Measurements from ENCODE around the gene PALLD.

The PALLD gene

DNA sequence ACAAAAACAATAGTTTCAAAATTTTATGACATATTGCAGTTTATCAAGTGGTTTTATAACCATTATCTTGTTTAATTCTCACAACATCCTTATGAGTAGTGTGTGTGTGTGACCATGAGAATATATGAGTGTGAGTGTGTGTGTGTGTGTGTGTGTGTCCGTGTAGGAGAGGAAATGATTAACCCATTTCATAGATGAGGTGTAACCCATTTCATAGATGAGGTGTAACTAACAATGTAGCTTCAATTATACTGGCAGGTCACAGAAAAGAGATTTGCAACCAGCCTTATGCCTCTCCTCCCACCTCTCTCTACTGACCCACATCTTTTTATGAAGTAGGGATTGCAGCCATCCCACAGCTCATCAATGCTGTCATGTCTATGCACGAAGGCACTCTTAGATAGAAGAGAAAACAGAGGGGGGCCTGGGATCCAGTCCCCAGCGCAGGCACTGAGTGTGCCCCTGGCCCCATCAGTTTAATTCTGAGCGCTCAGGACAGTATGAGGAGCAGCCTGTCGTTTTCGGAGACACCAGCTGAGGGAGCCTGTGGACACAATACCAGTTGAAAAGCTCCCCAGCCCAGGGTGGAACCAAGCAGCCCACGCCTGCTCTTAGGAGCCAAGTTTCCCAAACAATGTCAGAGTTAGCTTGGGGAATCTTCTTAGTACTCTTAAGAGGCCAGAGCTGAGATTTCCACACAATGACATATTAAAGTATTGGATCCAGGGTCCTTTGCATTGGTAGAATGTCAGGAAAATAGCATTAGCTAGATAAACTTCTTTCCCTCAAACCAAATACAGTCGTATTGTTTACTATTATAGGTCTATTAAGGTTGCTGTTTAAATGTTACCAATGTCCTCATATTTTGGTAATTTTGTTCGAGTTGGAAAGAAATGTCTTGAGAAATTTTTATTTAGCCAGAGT, 88.6 kb downstream of the PALLD start:
- FAIRE-seq (peak; percentile 63), DNase-seq (ENCODE audit: insufficient read length, low spot score) (peak; percentile 15)

DNA sequence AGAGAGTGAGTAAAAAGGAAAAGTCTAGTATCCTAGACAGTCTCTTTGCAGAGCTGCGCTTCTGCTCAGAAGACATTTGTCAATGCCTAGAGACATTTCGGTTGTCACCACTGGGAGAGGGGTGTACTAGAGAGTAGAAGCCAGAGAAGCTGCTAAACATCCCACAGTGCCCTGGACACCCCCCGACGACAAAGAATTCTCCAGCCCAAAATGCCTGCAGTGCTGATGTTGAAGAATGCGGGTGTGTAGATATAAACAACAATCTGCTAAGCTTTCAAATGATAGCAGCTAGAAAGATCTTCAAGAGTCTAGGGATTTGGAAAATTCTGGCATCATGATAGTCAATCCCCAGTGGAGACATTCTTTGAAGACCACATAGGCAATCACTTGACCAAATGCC, 90.1 kb downstream of the PALLD start:
- DNase-seq (ENCODE audit: insufficient read length, low spot score), result no peak
- no peak for FAIRE-seq

DNA sequence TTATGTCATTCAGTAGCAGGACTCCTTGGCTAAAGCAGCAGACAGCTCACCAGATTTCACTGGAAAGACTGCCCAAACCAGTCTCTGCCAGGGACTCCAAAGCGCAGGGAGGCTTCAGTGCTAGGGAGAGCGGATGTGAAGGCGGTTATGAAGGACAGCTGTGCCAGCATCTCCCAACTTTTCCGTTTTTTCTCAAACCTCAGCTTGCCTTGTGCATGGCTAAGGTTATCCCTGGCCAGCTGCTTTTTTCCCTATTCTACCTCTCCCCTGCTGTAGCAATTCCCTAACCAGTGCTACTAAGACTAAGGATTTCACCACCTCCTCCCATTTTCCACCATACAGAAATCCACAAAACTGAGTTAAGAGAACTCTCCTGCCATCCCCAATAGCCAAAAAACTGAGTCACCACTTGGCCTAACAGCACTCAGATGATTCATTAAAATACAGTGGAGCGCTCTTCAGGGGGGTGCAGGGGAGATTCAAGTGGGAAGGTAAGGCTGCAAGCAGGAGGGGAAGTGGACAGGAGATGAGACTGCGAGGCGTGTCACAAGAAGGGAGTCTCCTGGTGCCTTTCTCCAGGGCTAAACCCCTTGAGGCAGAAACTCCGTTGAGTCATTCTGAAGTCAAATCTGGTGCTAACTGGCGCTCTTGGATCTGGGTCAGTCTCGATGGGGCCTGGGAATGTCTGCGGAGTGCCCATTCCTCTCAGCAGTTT, 90.7 kb downstream of the PALLD start:
- DNase-seq (ENCODE audit: insufficient read length, low spot score) (no peak), FAIRE-seq (no peak)

DNA sequence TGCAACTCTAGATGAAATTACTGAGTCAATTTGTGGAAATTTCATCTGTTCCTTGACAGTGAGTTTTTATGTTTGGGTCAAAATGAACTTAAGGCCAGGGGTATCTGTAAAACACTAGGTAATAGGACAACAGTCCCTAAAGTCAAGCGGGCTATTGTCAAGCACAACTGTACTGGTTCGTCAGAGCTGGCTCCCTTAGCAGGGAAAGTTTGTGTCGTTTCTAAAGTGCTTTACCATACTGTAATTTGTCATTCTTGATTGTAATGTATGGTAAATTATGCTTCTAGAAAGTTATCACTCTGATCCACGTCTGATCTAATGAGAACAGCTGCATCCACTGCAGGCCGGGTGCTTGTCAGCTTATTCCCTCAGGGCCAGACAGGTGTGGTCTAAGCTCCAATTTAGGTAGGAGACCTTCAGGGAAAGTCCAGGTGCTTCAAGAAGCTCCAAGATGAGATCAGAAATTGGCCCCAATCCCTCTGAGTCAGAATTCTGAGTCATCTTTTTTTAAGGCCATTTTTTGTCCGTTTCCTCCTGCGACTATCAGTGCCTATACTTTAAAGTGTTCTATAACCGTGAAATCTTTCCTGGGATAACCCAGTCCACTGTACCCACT, 92.2 kb downstream of the PALLD start:
- no peak for DNase-seq (ENCODE audit: insufficient read length, low spot score)
- FAIRE-seq, result no peak

DNA sequence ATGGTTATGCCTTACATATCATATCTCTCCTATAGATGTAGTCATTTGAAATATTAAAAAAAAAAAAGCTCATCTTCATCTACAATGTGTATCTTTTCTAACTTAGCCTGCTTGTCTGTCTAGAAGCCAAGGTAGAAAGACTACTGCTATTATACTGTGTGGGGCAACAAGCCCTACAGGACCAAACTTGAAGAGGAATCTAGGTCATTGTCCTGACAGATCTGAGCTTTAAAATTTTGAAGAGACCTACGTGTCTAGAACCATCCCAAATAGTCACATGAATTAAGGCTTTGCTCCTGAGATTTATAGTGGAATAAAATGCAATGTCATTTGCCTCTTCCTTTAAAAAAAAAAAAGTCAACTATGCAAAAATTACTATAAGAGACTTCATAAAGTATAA, 95.8 kb downstream of the PALLD start:
- FAIRE-seq, result no peak
- DNase-seq (ENCODE audit: insufficient read length, low spot score), result no peak

DNA sequence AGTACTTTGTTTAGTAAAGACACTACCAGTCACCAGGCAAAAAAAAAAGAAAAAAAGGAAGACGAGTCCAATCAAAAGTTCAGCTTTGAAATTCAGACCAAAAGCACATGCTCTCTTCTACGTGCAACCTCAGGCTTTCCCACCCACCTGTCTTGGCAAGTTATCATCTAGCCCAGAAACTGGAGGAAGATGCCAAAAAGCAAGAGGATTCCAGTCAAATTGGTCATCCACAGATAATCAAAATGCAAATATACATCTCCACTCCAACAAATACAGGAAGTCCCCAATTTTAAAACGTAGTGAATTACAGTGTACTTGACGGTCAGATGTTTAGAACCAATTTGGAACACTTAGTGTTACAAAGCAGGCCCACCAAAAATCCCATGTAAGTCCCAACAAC, 96.5 kb downstream of the PALLD start:
- no peak for FAIRE-seq
- DNase-seq (ENCODE audit: insufficient read length, low spot score), result no peak

DNA sequence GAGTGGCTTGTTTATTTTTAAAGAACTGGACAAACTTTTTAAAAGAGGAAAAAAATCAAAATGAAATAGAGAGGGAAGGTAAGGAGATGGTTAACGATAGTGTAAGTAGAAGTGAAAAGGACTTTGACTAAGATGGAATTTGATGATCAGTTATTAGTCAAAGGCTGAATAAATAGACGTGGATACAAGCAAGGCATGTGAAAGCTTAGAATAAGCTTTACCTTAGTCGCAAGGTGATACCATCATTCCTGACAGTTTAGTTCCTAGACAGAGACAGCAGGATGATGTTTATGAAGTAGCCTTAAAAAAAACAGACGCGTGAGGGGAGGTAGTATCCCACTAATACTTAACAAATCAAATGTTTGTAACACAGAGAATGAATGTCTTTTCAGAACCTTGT, 97.3 kb downstream of the PALLD start:
- FAIRE-seq, result no peak
- no peak for DNase-seq (ENCODE audit: insufficient read length, low spot score)

DNA sequence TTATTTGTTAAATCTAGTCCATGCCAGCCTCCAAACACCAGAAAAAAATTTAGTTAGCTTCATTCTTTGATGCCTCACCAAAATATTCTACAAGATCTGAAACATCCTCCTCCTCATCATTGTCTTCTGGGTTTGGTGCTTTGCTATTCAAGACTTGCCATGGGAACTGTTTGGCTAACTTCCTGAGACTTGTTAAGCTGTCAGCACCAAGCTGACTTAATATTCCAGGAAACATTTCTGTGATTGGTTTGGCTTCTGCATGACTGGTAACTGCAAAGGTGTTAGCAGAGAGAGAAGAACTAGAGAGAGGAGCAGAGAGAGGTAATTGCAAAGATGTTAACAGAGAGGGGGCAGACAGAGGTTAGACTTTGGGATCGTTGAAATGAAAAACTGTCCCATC, 101.3 kb downstream of the PALLD start:
- FAIRE-seq, result no peak
- DNase-seq (ENCODE audit: insufficient read length, low spot score), result no peak

DNA sequence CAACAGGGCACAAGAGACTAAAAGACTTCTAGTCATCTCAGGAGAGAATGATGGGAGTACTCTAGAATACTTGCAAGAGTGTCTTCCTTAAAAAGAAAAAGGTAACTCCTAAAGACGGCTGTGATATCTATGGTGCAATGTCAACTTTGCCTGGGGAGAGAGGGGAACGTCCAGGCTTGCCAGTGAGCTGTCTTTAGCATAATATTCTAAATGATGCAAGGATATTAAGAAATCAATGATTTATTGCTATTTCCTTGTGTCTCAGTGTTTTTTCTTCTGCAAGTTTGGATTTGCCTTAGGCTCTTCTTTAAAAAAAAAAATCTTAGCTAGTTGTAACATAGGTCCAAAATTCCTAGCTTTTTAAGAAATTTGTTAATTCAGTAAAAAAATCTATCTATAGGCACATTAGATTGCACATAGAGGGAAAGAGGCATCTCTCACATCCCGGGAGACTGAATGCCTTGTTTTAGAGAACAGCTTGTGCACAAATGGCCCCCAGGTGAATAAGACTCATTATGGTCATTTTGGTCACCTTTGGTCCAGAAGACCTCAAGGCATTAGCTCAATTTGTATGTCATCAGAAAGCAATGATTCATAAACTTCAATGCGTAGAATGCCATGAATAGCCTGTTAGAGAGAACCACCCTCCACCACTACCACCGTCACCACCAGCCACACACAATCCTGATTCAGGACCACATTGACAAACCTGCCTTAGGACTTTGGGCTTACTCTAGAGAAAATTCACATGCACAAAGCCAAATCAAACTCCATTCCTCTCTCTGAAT, 104.1 kb downstream of the PALLD start:
- DNase-seq (ENCODE audit: insufficient read length, low spot score) (no peak), FAIRE-seq (no peak)

DNA sequence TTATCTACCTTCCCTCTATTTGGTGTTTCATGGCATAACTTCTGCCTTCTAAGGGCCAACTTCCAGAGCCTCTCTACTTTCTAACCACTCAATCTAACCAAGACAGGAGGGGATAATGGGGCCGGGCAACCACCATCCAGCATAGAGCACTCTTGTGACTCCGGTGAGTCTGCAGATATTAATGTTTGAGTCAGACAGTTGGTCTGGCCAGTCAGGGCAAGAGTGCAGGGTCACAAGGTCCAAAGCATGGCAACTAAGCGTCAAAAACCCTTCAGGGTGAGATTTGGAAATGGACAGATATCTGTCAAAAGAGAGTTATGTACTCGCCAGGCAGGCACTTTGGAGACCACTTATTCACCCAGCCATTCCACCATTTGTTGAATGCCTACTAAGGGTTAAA, 105.0 kb downstream of the PALLD start:
- DNase-seq (ENCODE audit: insufficient read length, low spot score), result no peak
- no peak for FAIRE-seq

DNA sequence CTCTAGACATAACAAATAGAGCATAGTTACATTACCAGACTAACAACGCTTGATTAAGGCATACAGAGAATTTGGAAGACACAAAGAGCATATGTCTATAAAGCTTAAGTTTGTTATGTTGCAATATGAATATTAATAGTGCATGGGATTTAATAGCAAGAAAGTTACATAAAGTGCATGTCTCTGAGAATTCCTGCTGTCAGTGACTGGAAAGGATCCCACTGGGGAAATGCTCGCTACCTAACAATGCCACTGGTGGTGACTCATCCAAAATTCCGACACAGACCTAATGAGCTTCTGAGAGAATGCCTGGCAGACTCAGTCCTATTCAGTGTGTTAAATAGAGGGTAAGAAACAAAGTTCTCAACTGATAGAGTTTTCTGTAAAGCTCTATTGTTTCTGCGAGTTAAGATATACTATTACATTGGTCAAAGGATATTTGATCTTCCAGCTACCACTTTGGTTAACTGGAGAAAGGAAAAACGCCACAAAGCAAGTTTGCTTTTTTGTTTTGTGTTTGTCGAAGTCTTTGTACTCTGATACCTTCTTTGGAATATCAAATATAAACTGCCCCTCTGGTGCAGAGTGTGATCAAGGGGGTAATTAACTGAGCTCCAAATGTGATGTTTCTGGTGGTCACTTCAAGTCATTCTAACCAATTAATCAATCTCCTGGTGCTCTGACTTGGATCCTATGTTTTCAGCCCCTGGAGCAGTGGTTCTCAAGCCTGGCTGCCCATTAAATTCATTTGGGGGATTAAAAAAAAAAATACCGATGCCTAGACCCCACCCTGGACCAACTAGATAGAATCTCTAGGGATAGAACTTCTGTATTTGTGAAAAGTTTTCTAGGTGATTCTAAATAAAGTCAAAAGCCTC, 107.9 kb downstream of the PALLD start:
- DNase-seq (ENCODE audit: insufficient read length, low spot score) (no peak), FAIRE-seq (no peak)

DNA sequence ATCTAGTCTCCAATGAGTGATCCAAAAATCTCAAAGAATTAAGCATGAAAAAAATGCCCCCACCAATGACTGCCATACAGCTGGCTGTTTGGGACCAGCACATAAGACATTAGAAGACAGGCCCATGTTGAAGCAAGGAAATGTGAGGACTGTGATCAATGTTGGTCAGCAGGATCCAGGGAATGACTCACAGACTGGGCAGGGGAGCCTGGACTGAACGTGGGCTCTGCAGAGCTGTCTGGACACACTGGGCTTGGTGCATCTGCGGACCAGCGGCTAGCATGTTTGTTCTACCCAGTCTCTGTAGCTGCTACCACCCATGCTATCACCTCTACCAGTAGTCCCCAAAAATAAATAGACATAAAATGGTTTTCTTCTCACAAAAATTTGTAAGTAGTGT, 108.6 kb downstream of the PALLD start:
- FAIRE-seq, result no peak
- no peak for DNase-seq (ENCODE audit: insufficient read length, low spot score)

DNA sequence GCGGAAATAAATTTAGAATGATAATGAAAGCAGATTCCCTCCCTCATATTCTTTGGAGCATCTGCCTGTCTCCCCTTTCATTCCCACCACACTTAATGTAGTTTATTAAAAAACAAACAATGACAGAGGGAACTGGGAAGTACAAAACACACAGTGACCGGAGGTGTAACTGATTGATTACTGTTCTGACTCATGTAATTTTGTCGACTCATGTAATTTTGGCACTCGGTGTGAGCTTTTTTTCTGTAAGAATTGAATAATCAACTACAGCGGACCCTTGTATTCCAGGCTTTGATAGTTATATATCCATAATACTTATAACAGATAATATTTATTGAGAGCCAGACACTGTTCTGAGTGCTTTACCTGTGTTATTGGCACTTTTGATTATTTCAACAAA, 110.4 kb downstream of the PALLD start:
- DNase-seq (ENCODE audit: insufficient read length, low spot score), result no peak
- no peak for FAIRE-seq

DNA sequence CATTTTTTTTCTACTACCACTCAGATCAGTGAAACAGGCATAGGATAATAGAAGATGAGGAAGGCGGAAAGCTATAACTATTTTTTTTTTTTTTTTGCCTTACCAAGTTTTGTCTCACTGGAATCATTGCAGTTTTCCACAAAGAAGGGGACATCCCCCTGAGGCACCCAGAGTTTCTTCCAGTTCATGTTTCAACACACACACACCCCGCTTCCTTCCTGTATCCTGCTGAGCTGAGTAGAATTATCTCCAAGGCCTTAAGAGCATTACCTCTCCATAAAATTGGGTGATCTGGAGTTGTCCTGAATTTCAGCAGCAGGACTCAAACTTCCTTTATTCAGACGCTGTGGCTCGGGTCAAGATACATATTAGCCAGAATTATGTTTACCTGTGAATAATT, 111.9 kb downstream of the PALLD start:
- FAIRE-seq (no peak), DNase-seq (ENCODE audit: insufficient read length, low spot score) (no peak)

DNA sequence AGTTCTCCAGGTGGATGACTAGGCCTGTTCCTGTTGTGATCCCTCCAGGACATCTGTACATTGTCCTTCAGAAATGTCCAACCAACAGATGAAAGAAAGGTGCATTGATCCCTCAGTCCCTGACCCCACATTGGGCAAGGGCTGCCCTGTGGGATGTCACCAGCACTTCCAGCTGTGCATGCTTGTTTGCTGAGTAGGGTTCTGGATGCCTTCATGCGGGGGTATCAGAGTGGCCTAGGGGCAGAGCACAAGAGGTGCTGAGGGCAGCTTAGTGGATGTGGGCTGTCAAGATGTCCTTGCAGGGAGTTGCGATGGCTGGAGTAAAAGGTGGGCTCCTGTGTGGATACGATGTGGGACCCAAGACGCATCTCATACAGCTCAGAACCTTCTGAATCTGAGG, 112.5 kb downstream of the PALLD start:
- no peak for FAIRE-seq
- no peak for DNase-seq (ENCODE audit: insufficient read length, low spot score)

DNA sequence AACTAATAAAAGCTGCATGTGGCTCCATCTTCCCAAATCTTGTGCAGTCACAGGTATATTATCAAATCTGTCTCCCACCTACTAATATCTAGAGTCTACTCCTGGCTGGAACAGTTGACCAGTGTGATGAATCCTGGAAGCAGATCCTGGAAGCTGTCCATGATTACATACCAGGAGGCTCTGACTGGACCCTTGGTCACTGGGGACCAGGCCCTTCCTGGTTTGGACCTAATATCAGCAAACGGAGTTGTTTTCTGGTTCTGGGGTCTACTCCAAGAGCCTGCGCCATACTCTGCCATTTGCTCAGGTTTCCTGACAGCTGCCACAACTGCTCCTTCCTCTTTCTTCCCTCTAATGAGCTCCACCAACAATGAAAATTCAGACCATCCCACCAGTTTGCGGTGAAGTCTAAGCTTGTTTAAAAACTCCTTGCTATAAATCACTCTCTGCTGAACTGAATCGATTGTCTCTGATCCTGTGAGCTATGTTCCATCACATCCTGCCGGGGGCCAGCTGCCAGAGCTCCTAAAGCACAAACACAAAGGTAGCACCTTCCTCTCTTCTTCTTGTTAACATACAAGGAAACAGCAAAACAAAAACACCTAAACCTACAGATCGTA, 114.2 kb downstream of the PALLD start:
- DNase-seq (ENCODE audit: insufficient read length, low spot score) (no peak), FAIRE-seq (no peak)

DNA sequence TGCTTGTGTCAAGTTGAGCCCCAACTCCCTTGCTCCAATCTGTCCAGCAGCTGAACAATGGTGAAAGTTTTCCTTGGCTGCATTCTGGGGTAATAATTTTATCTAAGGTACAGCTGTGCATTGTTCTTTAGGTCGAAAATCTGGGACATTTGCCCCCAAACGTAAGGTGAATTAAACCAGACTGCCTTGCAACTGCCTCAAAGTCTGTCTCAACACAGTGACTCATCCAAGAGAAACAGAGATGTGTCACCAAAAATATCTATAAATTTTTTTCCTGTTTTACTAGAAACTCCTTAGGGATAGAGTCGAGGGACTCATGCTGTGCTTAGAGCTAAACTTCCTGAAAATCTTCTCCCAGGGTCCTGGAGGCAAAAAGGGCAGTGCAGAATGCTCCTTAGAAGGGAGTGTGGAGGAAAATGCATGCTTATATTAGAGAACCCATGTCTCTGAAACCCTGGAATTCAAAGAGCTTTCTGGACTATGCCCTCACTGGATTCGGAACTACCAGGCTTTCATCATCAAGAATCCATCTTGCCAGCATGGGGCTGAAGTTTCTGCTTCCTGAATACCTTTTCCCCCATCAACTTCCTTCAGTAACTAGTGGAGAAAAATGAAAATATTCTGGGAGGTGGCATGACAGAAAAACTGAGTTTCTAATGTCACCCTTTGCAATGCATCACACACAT, 115.7 kb downstream of the PALLD start:
- FAIRE-seq (no peak), DNase-seq (ENCODE audit: insufficient read length, low spot score) (no peak)

DNA sequence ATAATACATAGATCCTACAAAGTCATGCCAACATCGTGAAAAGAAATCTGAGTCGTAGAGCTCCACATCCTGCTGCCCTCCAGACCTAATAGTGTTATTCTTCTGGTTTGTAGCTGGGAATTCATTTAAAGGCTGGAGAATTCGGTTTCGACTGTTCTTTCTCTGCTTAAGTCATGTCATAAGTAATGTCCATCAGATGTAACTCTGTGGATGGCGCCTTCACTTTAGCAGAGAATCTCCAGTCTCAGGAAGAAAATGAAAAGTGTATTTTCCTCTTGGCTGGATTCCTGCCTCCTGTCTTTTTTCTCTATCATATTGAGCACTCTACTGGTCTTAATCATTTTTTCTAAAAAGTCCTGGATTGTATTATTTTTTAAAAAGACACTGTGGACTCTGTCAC, 117.0 kb downstream of the PALLD start:
- FAIRE-seq (no peak), DNase-seq (ENCODE audit: insufficient read length, low spot score) (no peak)

Measured in GM19239 (cell line).